NK-92 treated with Interleukin-12 subunit alpha and Interleukin-12 subunit beta, amount 100 ng/mL, for 24 hours (cell line): Measurements from ENCODE around the gene SRGAP3.

ENCODE experiments used
- DNase-seq: peaks from one replicate; lab custom pipeline; 2025; lab: John Stamatoyannopoulos, UW

Gene SRGAP3

GRCh38 chr3:9201955-9202354 is 47.5 kb downstream of the SRGAP3 start:
- no peak for DNase-seq

- no peak for DNase-seq
These were observed 48.2 kb downstream of the SRGAP3 start for GRCh38 chr3:9201266-9201665.

GRCh38 chr3:9199775-9200174 is 49.7 kb downstream of the SRGAP3 start:
- DNase-seq: no peak

- DNase-seq: no peak
These were observed 50.5 kb downstream of the SRGAP3 start for GRCh38 chr3:9198899-9199335.

- DNase-seq: no peak
These were observed 51.2 kb downstream of the SRGAP3 start for GRCh38 chr3:9198261-9198660.

GRCh38 chr3:9196020-9196419 is 53.4 kb downstream of the SRGAP3 start:
- DNase-seq: no peak

- DNase-seq: no peak
These were observed 54.1 kb downstream of the SRGAP3 start for GRCh38 chr3:9195390-9195789.

- DNase-seq: no peak
These were observed 54.8 kb downstream of the SRGAP3 start for GRCh38 chr3:9194509-9195184.

- DNase-seq: no peak
These were observed 55.7 kb downstream of the SRGAP3 start for GRCh38 chr3:9193633-9194195.

- DNase-seq: no peak
These were observed 56.2 kb downstream of the SRGAP3 start for GRCh38 chr3:9193211-9193610.

- no peak for DNase-seq
These were observed 57.0 kb downstream of the SRGAP3 start for GRCh38 chr3:9192248-9193025.

- DNase-seq: no peak
These were observed 59.2 kb downstream of the SRGAP3 start for GRCh38 chr3:9190276-9190675.

GRCh38 chr3:9188583-9188982 is 60.9 kb downstream of the SRGAP3 start:
- DNase-seq: no peak

GRCh38 chr3:9185701-9186100 is 63.7 kb downstream of the SRGAP3 start:
- DNase-seq: no peak

GRCh38 chr3:9185046-9185445 is 64.4 kb downstream of the SRGAP3 start:
- DNase-seq: no peak

GRCh38 chr3:9184461-9184835 is 65.0 kb downstream of the SRGAP3 start:
- DNase-seq: no peak

GRCh38 chr3:9183811-9184460 is 65.5 kb downstream of the SRGAP3 start:
- no peak for DNase-seq

GRCh38 chr3:9183011-9183410 is 66.4 kb downstream of the SRGAP3 start:
- DNase-seq: no peak

GRCh38 chr3:9180764-9181117 is 68.7 kb downstream of the SRGAP3 start:
- DNase-seq: no peak

GRCh38 chr3:9179826-9180763 is 69.4 kb downstream of the SRGAP3 start:
- no peak for DNase-seq

- DNase-seq: no peak
These were observed 70.7 kb downstream of the SRGAP3 start for GRCh38 chr3:9178697-9179096.

GRCh38 chr3:9175421-9175820 is 74.0 kb downstream of the SRGAP3 start:
- no peak for DNase-seq
